ENCODE data around the gene STK11IP. TPM values are rescaled to one million over a fixed set of nuclear protein-coding genes. Genes with fewer than 3 reads are reported as not detected.

STK11IP gene
- total RNA-seq, 1 experiment from 2014 or later: 39.9 TPM

DNA sequence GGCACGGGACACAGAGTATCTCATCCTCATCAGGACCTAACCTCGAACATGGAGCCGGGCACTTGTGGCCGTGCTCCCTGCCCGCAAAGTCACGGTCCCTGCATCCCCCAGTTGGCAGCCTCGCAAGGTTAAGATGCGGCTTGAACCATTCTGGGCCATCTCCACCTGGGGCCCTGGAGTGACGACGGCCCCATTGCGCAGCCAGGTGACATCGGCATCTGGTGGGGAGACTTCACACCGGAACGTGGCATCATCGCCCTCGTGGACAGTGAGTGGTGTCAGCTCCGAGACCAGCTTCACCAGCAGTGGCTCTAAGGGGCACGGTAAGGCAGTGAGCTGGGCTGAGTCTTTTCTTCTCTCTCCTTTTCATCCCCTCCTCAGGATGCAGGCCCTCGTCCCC is 41.2 kb upstream of the STK11IP start:
- POLR2A ChIA-PET: interaction anchor here (0.7 kb wide), 1 partner anchor 11 kb away, joined by 3 read pairs; no protein-coding TSS in a partner anchor
- CTCF ChIA-PET: interaction anchor here (7.2 kb wide), 1 partner anchor 17 kb away, joined by 86 read pairs; no protein-coding TSS in a partner anchor
- peaks cover 22% of the 10 kb centered on the region for H3K4me1 Mint-ChIP-seq
- ATAC-seq (no peak), DNase-seq (ENCODE audit: low spot score) (no peak)
- H3K36me3 Mint-ChIP-seq: peaks cover 8% of the 10 kb centered on the region; the same call in 1 of the 2 replicates
- no peak overlapping the region for H3K4me3 Mint-ChIP-seq
- no peaks in the 10 kb centered on the region for H3K9me3 Mint-ChIP-seq
- TF ChIP-seq JAZF1 (CRISPR knock-in tag; IDR thresholded peaks at IDR 0.05) (no peak), FOXJ3 (CRISPR knock-in tag; IDR thresholded peaks at IDR 0.05; ENCODE audit: borderline replicate concordance) (no peak), NR1H2 (CRISPR knock-in tag; IDR thresholded peaks at IDR 0.05) (no peak), TEAD1 (CRISPR knock-in tag; IDR thresholded peaks at IDR 0.05) (no peak), TCF7 (CRISPR knock-in tag; IDR thresholded peaks at IDR 0.05; ENCODE audit: low read depth) (no peak), FOXK1 (CRISPR knock-in tag; IDR thresholded peaks at IDR 0.05) (no peak), ETV6 (CRISPR knock-in tag; IDR thresholded peaks at IDR 0.05) (no peak), FOXP1 (CRISPR knock-in tag; IDR thresholded peaks at IDR 0.05; ENCODE audit: borderline replicate concordance) (no peak), CBFB (CRISPR knock-in tag; IDR thresholded peaks at IDR 0.05; ENCODE audit: low read depth) (no peak), CREB1 (CRISPR knock-in tag; IDR thresholded peaks at IDR 0.05) (no peak), JUN (CRISPR knock-in tag; IDR thresholded peaks at IDR 0.05) (no peak)
- TF ChIP-seq, protein P1, sequence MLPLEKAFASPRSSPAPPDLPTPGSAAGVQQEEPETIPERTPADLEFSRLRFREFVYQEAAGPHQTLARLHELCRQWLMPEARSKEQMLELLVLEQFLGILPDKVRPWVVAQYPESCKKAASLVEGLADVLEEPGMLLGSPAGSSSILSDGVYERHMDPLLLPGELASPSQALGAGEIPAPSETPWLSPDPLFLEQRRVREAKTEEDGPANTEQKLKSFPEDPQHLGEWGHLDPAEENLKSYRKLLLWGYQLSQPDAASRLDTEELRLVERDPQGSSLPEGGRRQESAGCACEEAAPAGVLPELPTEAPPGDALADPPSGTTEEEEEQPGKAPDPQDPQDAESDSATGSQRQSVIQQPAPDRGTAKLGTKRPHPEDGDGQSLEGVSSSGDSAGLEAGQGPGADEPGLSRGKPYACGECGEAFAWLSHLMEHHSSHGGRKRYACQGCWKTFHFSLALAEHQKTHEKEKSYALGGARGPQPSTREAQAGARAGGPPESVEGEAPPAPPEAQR (CRISPR knock-in tag; IDR thresholded peaks at IDR 0.05): no peak
- TF ChIP-seq, protein P2, sequence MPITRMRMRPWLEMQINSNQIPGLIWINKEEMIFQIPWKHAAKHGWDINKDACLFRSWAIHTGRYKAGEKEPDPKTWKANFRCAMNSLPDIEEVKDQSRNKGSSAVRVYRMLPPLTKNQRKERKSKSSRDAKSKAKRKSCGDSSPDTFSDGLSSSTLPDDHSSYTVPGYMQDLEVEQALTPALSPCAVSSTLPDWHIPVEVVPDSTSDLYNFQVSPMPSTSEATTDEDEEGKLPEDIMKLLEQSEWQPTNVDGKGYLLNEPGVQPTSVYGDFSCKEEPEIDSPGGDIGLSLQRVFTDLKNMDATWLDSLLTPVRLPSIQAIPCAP (CRISPR knock-in tag; IDR thresholded peaks at IDR 0.05): no peak
- TF ChIP-seq, protein P3, sequence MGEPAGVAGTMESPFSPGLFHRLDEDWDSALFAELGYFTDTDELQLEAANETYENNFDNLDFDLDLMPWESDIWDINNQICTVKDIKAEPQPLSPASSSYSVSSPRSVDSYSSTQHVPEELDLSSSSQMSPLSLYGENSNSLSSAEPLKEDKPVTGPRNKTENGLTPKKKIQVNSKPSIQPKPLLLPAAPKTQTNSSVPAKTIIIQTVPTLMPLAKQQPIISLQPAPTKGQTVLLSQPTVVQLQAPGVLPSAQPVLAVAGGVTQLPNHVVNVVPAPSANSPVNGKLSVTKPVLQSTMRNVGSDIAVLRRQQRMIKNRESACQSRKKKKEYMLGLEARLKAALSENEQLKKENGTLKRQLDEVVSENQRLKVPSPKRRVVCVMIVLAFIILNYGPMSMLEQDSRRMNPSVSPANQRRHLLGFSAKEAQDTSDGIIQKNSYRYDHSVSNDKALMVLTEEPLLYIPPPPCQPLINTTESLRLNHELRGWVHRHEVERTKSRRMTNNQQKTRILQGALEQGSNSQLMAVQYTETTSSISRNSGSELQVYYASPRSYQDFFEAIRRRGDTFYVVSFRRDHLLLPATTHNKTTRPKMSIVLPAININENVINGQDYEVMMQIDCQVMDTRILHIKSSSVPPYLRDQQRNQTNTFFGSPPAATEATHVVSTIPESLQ (CRISPR knock-in tag; IDR thresholded peaks at IDR 0.05): no peak
- TF ChIP-seq, protein P4, sequence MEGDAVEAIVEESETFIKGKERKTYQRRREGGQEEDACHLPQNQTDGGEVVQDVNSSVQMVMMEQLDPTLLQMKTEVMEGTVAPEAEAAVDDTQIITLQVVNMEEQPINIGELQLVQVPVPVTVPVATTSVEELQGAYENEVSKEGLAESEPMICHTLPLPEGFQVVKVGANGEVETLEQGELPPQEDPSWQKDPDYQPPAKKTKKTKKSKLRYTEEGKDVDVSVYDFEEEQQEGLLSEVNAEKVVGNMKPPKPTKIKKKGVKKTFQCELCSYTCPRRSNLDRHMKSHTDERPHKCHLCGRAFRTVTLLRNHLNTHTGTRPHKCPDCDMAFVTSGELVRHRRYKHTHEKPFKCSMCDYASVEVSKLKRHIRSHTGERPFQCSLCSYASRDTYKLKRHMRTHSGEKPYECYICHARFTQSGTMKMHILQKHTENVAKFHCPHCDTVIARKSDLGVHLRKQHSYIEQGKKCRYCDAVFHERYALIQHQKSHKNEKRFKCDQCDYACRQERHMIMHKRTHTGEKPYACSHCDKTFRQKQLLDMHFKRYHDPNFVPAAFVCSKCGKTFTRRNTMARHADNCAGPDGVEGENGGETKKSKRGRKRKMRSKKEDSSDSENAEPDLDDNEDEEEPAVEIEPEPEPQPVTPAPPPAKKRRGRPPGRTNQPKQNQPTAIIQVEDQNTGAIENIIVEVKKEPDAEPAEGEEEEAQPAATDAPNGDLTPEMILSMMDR (IDR thresholded peaks at IDR 0.05): no peak
- TF ChIP-seq, protein P5, sequence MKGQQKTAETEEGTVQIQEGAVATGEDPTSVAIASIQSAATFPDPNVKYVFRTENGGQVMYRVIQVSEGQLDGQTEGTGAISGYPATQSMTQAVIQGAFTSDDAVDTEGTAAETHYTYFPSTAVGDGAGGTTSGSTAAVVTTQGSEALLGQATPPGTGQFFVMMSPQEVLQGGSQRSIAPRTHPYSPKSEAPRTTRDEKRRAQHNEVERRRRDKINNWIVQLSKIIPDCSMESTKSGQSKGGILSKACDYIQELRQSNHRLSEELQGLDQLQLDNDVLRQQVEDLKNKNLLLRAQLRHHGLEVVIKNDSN (CRISPR knock-in tag; IDR thresholded peaks at IDR 0.05): no peak
- TF ChIP-seq, protein P6, sequence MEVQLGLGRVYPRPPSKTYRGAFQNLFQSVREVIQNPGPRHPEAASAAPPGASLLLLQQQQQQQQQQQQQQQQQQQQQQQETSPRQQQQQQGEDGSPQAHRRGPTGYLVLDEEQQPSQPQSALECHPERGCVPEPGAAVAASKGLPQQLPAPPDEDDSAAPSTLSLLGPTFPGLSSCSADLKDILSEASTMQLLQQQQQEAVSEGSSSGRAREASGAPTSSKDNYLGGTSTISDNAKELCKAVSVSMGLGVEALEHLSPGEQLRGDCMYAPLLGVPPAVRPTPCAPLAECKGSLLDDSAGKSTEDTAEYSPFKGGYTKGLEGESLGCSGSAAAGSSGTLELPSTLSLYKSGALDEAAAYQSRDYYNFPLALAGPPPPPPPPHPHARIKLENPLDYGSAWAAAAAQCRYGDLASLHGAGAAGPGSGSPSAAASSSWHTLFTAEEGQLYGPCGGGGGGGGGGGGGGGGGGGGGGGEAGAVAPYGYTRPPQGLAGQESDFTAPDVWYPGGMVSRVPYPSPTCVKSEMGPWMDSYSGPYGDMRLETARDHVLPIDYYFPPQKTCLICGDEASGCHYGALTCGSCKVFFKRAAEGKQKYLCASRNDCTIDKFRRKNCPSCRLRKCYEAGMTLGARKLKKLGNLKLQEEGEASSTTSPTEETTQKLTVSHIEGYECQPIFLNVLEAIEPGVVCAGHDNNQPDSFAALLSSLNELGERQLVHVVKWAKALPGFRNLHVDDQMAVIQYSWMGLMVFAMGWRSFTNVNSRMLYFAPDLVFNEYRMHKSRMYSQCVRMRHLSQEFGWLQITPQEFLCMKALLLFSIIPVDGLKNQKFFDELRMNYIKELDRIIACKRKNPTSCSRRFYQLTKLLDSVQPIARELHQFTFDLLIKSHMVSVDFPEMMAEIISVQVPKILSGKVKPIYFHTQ (CRISPR knock-in tag; IDR thresholded peaks at IDR 0.05): no peak
- TF ChIP-seq, protein P7, sequence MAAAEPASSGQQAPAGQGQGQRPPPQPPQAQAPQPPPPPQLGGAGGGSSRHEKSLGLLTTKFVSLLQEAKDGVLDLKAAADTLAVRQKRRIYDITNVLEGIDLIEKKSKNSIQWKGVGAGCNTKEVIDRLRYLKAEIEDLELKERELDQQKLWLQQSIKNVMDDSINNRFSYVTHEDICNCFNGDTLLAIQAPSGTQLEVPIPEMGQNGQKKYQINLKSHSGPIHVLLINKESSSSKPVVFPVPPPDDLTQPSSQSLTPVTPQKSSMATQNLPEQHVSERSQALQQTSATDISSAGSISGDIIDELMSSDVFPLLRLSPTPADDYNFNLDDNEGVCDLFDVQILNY (CRISPR knock-in tag; IDR thresholded peaks at IDR 0.05): no peak
- TF ChIP-seq, protein P8, sequence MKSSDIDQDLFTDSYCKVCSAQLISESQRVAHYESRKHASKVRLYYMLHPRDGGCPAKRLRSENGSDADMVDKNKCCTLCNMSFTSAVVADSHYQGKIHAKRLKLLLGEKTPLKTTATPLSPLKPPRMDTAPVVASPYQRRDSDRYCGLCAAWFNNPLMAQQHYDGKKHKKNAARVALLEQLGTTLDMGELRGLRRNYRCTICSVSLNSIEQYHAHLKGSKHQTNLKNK (CRISPR knock-in tag; IDR thresholded peaks at IDR 0.05): no peak
- TF ChIP-seq, protein P9, sequence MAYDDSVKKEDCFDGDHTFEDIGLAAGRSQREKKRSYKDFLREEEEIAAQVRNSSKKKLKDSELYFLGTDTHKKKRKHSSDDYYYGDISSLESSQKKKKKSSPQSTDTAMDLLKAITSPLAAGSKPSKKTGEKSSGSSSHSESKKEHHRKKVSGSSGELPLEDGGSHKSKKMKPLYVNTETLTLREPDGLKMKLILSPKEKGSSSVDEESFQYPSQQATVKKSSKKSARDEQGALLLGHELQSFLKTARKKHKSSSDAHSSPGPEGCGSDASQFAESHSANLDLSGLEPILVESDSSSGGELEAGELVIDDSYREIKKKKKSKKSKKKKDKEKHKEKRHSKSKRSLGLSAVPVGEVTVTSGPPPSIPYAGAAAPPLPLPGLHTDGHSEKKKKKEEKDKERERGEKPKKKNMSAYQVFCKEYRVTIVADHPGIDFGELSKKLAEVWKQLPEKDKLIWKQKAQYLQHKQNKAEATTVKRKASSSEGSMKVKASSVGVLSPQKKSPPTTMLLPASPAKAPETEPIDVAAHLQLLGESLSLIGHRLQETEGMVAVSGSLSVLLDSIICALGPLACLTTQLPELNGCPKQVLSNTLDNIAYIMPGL (CRISPR knock-in tag; IDR thresholded peaks at IDR 0.05): no peak
- no peak overlapping the region for H3K27ac Mint-ChIP-seq
- H3K27me3 Mint-ChIP-seq (ENCODE audit: low read depth): peaks cover 25% of the 10 kb centered on the region
